ENCODE results near the gene HEXA.
"Not testable (repeated sequence)": the region's sequence is repeated elsewhere in the genome, so short reads cannot be mapped to it uniquely, and the experiment has no call there.

HEXA gene

DNA sequence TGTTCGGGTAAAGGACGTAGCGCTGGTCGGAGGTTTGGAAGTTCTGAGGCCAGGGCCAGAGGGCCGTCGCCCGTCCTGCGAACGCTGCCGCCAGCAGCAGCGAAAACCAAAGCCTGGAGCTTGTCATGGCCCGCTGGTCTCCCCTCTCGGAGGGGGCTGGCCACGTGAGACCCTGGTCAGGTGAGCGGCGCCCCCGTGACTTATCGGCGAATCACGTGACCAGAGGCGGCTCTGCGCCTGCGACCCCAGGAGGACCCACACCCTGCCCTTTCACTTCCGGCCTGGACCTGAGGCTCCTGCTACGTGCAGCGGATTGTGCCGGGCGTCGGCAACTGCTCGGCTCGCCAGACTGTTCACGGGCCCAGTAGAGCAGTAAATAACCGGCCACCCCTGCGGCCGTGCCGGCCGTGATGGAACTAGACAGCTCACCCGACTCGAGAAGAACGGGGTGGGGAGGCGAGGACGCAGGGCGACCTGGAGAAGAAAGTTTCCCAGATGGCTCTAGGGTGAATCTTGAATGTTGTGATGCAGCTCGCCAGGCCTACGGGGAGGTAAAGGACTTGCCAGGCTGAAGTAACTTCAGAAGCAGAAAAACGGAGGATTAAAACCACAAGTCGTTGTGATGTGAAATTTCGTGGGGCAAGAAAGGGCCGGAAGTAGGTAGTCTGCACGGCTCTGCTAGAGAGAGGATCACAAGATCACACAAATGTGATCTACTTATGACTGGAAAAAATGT is at the start of gene HEXA:
Gene HEXA, minus strand, starts transcription at position 169 of the 736 bp plus-strand sequence. Its CDS starts 42 bp downstream, at position 127.
- DNase-seq, result peak; percentile 77

GRCh38 chr15:72423256-72423655 is 47.4 kb upstream of the HEXA start:
- no peak for DNase-seq

- DNase-seq, result no peak
Observed at GRCh38 chr15:72421484-72421883, 45.7 kb upstream of the HEXA start.

DNA sequence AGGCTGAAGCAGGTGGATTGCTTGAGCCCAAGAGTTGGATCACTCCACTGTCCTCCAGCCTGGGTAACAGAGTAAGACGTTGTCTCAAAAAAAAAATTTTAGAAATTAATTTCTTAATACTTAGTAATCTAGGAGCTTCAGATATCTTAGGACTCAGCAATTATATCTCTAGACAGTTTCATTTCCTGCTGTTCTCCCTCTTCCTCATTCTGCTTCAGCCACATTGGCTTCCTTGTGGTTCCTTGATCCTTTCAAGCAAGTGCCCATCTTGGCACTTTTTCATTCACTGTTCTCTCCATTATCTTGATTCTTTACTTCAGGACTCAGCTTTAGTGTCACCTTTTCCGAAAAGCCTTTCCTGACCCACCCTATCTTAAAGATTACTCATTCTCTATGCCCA is 44.8 kb upstream of the HEXA start:
- DNase-seq, result no peak

DNA sequence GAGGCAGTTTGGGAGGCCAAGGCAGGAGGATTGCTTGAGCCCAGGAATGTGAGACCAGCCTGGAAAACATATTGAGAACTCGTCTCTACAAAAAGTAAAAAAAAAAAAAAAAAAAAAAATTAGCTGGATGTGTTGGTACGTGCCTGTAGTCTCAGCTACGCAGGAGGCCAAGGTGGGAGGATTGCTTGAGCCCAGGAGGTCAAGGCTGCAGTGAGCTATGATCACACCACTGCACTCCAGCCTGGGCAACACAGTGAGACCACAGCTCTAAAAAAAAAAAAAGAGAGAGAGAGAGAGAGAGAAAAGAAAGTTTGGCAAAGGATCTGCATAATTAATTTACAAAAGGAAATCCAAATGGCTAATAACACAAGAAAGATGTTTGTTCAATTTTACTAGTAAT is 44.0 kb upstream of the HEXA start:
- DNase-seq, result not testable (repeated sequence)

DNA sequence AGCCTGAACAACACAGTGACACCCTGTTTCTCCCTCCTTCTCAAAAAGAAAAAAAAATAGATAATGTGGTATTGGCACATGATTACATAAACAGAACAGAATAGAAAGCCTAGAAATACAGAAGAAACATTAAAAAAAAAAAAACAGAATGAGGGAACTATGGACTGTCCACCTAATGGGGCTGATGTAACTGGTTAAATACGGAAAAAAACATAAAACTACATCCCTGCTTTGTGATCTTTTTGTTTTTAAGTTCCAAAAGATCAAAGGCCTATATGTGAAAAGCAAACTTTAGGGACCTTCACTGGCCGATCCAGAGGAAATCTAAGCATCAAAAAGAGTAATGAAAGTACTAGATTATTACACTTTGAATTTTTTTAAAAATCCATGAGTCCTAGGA is 39.5 kb upstream of the HEXA start:
- no peak for DNase-seq

DNA sequence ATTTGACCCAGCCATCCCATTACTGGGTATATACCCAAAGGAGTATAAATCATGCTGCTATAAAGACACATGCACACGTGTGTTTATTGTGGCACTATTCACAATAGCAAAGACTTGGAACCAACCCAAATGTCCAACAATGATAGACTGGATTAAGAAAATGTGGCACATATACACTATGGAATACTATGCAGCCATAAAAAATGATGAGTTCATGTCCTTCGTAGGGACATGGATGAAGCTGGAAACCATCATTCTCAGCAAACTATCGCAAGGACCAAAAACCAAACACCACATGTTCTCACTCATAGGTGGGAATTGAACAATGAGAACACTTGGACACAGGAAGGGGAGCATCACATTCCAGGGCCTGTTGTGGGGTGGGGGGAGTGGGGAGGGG is 37.5 kb upstream of the HEXA start:
- not testable (repeated sequence) for DNase-seq

DNA sequence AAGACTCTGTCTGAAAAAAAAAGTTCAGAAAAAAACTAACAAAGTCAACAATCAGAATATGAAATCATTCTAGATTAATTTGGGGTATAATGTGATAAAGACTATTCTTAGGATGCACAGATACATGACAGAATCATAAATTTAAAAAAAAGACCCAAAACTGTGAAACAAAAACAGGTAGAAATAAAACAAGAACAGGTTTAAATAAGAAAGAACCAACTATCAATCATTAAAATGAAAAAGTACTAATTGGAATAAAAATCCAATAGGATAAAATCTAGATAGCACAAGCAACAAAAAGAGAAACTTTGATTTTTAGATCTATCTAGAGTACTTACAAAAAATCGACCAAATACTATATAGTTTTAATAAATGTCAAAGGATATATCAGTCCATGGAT is 35.7 kb upstream of the HEXA start:
- no peak for DNase-seq

- no peak for DNase-seq
Observed at GRCh38 chr15:72411111-72411510, 35.3 kb upstream of the HEXA start.

DNA sequence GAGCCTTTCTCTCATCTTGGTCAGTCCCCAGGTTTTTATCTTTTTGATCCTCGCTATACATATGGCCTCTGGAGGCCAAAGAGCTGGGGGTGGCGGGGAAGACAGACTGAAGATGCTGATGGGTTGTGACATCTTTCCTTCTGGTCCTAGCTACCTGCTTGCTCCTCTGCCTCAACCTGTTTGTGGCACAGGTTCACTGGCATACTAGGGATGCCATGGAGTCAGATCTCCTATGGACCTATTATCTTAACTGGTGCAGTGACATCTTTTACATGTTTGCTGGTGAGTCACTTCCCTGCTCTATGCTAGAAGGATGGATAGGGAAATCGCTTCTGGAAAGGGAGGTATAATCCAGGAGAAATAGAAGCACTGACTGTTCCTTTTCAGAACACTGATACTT is 31.1 kb upstream of the HEXA start:
- no peak for DNase-seq

DNA sequence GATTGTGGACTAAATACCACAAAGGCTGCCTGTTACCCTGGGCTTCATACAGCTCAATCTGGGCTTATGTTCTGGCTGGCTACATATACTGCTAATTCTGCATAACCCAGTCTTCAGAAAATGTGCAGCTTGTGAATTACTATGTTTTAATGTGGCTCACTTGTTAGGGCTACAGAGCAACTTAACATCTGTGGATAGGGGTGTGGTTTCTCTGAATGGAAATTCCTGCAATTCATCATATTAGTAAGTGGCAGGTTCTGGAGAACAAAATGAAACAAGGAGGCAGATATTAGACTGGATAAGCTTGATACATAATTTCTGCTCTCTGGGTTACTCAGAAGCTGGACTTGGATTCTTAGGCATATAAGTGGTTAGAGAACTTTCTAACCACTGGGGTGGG is 29.0 kb upstream of the HEXA start:
- DNase-seq, result no peak

DNA sequence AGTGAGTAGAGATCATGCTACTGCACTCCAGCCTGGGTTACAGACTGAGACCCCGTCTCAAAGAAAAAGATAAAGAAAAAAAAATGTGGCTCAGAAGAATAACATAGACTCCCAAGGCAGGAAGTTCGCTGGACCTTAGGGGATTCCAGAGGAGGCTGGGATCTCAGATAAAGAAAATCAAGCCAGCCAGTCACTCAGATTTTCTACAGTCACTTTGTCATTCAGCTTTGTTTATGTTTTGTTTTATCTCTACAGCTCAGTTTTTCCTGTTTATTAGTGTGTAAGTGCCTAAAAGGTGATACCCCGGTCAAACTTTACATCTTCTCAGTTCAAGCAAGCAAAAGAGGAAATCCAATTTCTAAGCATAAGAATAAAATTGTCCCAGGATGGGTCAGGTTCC is 28.5 kb upstream of the HEXA start:
- DNase-seq, result no peak

- no peak for DNase-seq
Observed at GRCh38 chr15:72402726-72403125, 26.9 kb upstream of the HEXA start.

GRCh38 chr15:72398648-72399047 is 22.8 kb upstream of the HEXA start:
- DNase-seq, result no peak

DNA sequence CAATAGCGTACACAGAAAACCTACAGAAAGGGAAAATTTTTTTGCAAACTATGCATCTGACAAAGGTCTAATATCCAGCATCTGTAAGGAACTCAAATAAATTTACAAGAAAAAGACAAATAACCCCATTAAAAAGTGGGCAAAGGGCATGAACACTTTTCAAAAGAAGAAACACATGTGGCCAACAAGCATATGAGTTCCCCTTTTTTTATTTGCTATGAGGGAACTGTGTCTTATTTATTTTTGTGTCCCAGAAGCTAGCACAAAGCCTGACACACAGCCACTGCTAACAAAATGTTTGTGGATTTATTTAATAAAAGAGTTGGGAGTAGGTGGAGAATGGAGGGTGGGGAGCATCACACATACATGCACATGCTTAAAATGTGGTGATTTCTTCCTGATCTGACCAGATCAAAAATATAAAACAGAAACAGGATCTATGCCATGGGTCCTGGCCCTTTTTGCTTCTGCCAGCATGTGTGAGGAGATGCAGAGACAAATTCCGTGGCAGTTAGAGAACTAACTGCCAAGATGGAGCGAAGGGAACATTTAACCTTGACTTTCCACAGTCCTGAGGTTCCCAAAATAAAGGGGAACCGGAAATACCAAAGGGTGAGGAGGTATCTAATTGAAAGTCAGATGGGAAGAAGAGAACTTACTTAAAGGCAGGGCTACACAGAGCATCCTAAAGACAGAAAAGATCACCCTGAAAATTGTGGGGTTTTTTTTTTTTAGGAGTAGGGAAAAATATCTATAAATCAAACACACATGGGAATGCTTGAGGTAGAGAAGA is 22.2 kb upstream of the HEXA start, which contains the start of gene TMEM202:
Gene TMEM202, plus strand, starts transcription at position 510 of the 793 bp plus-strand sequence. Its CDS starts 22 bp downstream, at position 532.
- no peak for DNase-seq

DNA sequence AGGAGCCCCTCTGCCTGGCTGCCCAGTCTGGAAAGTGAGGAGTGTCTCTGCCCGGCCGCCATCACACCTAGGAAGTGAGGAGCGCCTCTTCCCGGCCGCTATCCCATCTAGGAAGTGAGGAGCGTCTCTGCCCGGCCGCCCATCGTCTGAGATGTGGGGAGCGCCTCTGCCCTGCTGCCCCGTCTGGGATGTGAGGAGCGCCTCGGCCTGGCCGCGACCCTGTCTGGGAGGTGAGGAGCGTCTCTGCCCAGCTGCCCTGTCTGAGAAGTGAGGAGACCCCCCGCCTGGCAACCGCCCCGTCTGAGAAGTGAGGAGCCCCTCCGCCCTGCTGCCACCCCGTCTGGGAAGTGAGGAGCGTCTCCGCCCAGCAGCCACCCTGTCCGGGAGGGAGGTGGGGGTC is 20.5 kb upstream of the HEXA start:
- DNase-seq, result not testable (repeated sequence)

- no peak for DNase-seq
Observed at GRCh38 chr15:72389231-72389630, 13.4 kb upstream of the HEXA start.

DNA sequence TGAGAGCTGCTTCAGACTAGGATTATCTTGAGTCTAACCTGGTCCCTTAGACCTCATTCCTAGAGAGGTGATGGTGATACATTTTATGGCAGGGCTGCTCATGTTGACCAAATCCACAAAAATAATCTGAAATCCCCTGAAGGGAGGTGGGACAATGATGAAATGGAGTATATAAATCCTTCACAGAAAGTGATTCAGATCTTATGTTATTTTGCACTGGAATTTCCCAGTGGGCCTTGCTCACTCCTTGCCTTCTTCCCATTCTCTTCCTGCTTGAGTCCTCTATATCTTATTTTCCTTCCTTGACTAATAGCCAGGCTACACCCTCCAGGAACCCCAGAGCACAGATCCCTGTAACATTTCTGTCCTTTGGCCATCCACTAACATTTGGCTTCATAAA is 11.9 kb upstream of the HEXA start:
- no peak for DNase-seq

DNA sequence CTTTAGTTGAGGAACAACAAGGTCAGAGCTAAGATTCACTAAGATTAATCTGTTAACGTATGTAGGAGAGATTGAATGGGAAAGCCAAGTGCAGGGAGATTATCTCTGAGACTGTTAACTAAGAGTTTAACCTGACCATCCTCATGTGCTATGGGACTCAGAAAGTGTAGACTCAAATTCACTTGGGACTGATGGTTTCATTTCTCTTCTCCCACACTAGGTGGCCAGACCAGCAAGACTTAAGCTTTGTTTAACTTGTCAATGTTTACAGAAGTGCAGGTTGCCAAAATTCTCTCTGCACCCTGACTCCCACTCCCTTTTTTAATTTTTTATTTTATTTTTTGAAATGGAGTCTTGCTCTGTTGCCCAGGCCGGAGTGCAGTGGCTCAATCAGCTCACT is 6.3 kb upstream of the HEXA start:
- no peak for DNase-seq

- no peak for DNase-seq
Observed at GRCh38 chr15:72380743-72381142, 4.9 kb upstream of the HEXA start.

DNA sequence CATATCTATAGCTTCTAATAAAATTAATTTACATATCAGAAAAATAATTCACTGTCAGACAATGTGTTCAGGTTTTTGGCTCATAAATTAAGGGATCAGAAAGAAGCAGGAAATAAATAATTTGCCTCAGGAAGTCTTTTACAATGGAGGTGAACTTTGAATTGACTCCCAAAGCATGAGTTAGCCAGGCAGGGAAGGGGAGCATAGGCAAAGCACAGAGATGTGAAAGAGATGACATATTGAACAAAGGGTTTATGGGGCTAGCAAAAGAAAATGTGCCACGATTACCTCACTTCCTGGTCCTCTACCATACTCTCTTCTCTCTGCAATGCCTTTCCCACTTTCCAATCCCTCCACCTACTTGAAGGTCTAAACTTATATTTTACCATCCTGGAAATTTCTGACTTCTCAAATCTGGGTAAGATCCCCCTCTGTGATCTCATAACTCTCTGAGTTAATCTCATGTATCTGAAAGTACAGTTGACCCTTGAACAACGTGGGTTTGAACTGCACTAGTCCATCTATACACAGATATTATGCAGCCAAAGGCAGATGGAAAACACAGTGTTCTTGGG is 4.1 kb upstream of the HEXA start:
- DNase-seq, result no peak

- not testable (repeated sequence) for DNase-seq
Observed at GRCh38 chr15:72379106-72379505, 3.3 kb upstream of the HEXA start.

- DNase-seq, result no peak
Observed at GRCh38 chr15:72377331-72377730, 1.5 kb upstream of the HEXA start.

- DNase-seq, result no peak
Observed at GRCh38 chr15:72375501-72375845, 341 bp downstream of the HEXA start.

Measured in DMS153 (cell line).